ENCODE results near the gene SIGLEC5. TPM values are rescaled to one million over a fixed set of nuclear protein-coding genes. Genes with fewer than 3 reads are reported as not detected.

SIGLEC5 gene
- total RNA-seq, 4 donors from 2014 or later = 1.1 TPM; not detected in 3

DNA sequence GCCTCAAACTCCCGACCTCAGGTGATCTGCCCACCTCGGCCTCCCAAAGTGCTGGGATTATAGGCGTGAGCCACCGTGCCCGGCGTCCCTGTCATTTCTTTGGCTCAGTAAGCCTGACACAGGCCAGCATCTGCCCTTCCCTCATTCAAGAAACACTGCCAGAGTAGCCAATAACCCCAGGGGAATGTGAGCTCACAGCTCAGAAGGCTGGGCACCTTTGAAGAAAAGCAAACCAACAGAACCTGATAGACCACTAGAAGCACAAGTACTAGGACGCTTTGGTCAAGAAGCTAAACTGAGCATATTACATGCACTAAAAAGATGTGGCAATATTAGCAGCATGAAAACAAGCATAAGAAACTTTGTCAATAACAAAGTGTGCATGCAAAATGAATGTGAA, 14.2 kb downstream of the SIGLEC5 start:
- no peak for DNase-seq
- 64 to 84% methylated on average over 1 to 7 of the region's 7 CpGs for WGBS, 2 donors (ENCODE audit: low coverage in 1 of 2)
- intact Hi-C loops (cut with DNase I; ENCODE audit: low total_unique reads) (no loop called here), in situ Hi-C loops (cut with MboI; ENCODE audit: low pct_ligation_motif_present in 1 of 4, low pct_unique_long_range_greater_than_20kb in 1 of 4, low sequenced_read_pairs in 3 of 4) (no loop called here)
- no peaks in the 10 kb centered on the region for H3K36me3 ChIP-seq
- H3K9me3 ChIP-seq = no peaks in the 10 kb centered on the region
- no peak overlapping the region for H3K4me3 ChIP-seq
- TF ChIP-seq POLR2A (IDR thresholded peaks at IDR 0.05) (no peak), POLR2AphosphoS5 (IDR thresholded peaks at IDR 0.05) (no peak), EP300 (IDR thresholded peaks at IDR 0.05; ENCODE audit: low read depth) (no peak)
- TF ChIP-seq, protein P1, sequence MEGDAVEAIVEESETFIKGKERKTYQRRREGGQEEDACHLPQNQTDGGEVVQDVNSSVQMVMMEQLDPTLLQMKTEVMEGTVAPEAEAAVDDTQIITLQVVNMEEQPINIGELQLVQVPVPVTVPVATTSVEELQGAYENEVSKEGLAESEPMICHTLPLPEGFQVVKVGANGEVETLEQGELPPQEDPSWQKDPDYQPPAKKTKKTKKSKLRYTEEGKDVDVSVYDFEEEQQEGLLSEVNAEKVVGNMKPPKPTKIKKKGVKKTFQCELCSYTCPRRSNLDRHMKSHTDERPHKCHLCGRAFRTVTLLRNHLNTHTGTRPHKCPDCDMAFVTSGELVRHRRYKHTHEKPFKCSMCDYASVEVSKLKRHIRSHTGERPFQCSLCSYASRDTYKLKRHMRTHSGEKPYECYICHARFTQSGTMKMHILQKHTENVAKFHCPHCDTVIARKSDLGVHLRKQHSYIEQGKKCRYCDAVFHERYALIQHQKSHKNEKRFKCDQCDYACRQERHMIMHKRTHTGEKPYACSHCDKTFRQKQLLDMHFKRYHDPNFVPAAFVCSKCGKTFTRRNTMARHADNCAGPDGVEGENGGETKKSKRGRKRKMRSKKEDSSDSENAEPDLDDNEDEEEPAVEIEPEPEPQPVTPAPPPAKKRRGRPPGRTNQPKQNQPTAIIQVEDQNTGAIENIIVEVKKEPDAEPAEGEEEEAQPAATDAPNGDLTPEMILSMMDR (IDR thresholded peaks at IDR 0.05) = no peak
- H3K27ac ChIP-seq = no peak overlapping the region
- H3K27me3 ChIP-seq = peaks cover 6% of the 10 kb centered on the region
- H3K4me1 ChIP-seq = no peaks in the 10 kb centered on the region

DNA sequence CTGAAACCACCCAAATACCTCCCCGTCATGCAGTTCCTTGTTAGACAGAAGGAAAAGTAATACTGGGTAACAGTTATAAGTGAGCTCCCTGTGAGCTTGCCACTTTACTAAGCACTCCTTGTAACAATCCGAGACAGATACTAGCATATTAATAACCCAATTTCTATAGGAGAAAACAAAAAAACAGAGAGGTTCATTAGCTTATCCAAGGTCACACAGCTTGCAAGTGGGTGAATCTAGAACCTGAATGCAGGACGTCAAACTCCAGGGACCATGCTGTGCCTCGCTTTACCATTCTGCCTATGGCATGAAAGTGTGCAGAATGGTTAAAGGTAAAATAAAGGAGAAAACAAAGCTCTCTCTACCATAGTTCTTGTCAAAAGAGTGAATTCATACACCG, 15.4 kb downstream of the SIGLEC5 start:
- Histone ChIP-seq H3K9me3 (no peaks in the 10 kb centered on the region), H3K27ac (no peak overlapping the region), H3K27me3 (peaks cover 6% of the 10 kb centered on the region), H3K4me3 (no peak overlapping the region), H3K36me3 (no peaks in the 10 kb centered on the region), H3K4me1 (no peaks in the 10 kb centered on the region)
- in situ Hi-C loops (cut with MboI; ENCODE audit: low pct_ligation_motif_present in 1 of 4, low pct_unique_long_range_greater_than_20kb in 1 of 4, low sequenced_read_pairs in 3 of 4) (no loop called here), intact Hi-C loops (cut with DNase I; ENCODE audit: low total_unique reads) (no loop called here)
- 61 to 80% methylated on average over 5 of the region's 5 CpGs for WGBS, 2 donors (ENCODE audit: low coverage in 1 of 2)
- no peak for DNase-seq
- TF ChIP-seq EP300 (IDR thresholded peaks at IDR 0.05; ENCODE audit: low read depth) (no peak), POLR2AphosphoS5 (IDR thresholded peaks at IDR 0.05) (no peak), POLR2A (IDR thresholded peaks at IDR 0.05) (no peak)
- TF ChIP-seq, protein P1 (IDR thresholded peaks at IDR 0.05) = no peak

DNA sequence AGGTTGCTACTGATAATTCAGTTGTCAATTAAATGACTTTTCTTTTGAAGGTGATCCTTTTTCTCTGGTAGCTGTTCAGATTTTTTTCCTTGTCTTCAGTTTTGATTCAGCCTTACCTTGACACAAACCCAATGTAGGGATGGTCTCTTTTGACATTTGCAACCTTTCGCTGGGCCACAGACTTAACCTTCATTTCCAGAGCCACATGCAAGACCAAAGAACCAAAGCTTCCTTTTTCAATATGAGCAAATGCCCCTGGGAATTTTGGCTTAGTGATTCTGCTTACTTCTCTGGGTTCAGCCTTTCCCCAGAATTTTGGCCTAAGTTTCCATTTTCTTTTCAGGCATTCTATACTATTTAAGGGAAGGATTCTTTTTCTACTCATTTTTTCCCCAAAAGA, 19.6 kb downstream of the SIGLEC5 start:
- H3K9me3 ChIP-seq = no peaks in the 10 kb centered on the region
- peaks cover 6% of the 10 kb centered on the region for H3K27me3 ChIP-seq
- no peaks in the 10 kb centered on the region for H3K36me3 ChIP-seq
- no peak overlapping the region for H3K27ac ChIP-seq
- TF ChIP-seq EP300 (IDR thresholded peaks at IDR 0.05; ENCODE audit: low read depth) (no peak), POLR2A (IDR thresholded peaks at IDR 0.05) (no peak), POLR2AphosphoS5 (IDR thresholded peaks at IDR 0.05) (no peak)
- TF ChIP-seq, protein P1 (IDR thresholded peaks at IDR 0.05) = no peak
- 62 to 92% methylated on average over 1 of the region's 1 CpG for WGBS, 2 donors (ENCODE audit: low coverage in 1 of 2)
- in situ Hi-C loops (cut with MboI; ENCODE audit: low pct_ligation_motif_present in 1 of 4, low pct_unique_long_range_greater_than_20kb in 1 of 4, low sequenced_read_pairs in 3 of 4) = no loop called here
- intact Hi-C loops (cut with DNase I; ENCODE audit: low total_unique reads) = no loop called here
- H3K4me1 ChIP-seq = no peaks in the 10 kb centered on the region
- no peak overlapping the region for H3K4me3 ChIP-seq
- no peak for DNase-seq

DNA sequence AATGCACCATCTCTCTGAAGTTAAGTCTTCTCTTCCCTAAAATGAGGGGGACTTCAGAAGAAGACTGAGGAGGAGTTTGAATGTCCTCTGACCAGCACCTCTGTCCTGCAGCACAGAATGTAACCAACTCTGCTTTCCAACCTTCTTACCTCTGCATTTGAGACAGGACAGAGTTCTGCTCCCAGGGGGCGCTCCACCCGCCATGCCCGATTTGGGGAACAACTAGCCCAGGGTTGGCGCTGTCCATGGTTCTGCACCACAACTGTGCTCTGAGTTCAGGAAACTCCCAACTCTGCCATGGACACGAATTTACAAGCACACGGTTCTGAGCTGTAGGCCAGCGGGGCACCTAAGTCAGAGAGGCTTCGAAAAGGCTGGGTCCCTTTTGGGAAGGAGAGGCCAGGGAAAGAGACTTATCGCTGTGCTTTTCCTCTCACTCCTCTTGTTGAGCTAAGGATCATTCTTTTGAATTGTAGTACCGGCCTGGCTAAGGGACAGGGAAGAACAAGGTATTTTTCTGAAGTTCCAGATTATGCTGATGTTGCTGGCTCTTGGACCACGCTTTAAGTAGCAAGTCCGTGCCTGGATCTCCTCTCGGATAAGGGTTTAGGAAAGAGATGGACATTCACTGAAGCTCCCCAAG, 22.2 kb downstream of the SIGLEC5 start:
- intact Hi-C loops (cut with DNase I; ENCODE audit: low total_unique reads) (no loop called here), in situ Hi-C loops (cut with MboI; ENCODE audit: low pct_ligation_motif_present in 1 of 4, low pct_unique_long_range_greater_than_20kb in 1 of 4, low sequenced_read_pairs in 3 of 4) (no loop called here)
- TF ChIP-seq, protein P1 (IDR thresholded peaks at IDR 0.05) = peak in 4 of 5 experiments; percentile 31 to 44 (median 34)
- TF ChIP-seq EP300 (IDR thresholded peaks at IDR 0.05; ENCODE audit: low read depth) = no peak
- no peak for TF ChIP-seq POLR2A (IDR thresholded peaks at IDR 0.05)
- no peak for TF ChIP-seq POLR2AphosphoS5 (IDR thresholded peaks at IDR 0.05)
- no peaks in the 10 kb centered on the region for H3K9me3 ChIP-seq
- DNase-seq = peak; percentile 82
- no peak overlapping the region for H3K4me3 ChIP-seq
- no peaks in the 10 kb centered on the region for H3K27me3 ChIP-seq
- no peaks in the 10 kb centered on the region for H3K4me1 ChIP-seq
- no peaks in the 10 kb centered on the region for H3K36me3 ChIP-seq
- H3K27ac ChIP-seq = no peak overlapping the region
- 33 to 73% methylated on average over 5 to 13 of the region's 13 CpGs for WGBS, 2 donors (ENCODE audit: low coverage in 1 of 2)
